ENCODE data around the gene CLSTN2. TPM values are rescaled to one million over a fixed set of nuclear protein-coding genes. Genes with fewer than 3 reads are reported as not detected.

Gene CLSTN2
- total RNA-seq, 1 donor: 7.3 TPM

- no peak for DNase-seq (ENCODE audit: low read depth)
- H3K4me3 ChIP-seq (ENCODE audit: low read depth, low read length): no peak overlapping the region
- TF ChIP-seq CTCF (IDR thresholded peaks at IDR 0.05; ENCODE audit: insufficient read depth, low read depth, low read length): no peak
These were observed 218.8 kb downstream of the CLSTN2 start for GRCh38 chr3:140153736-140154135.

GRCh38 chr3:140157161-140157560, 222.2 kb downstream of the CLSTN2 start:
- DNase-seq (ENCODE audit: low read depth): no peak
- no peak for TF ChIP-seq CTCF (IDR thresholded peaks at IDR 0.05; ENCODE audit: insufficient read depth, low read depth, low read length)
- no peak overlapping the region for H3K4me3 ChIP-seq (ENCODE audit: low read depth, low read length)

GRCh38 chr3:140159646-140160045, 224.7 kb downstream of the CLSTN2 start:
- H3K4me3 ChIP-seq (ENCODE audit: low read depth, low read length): no peak overlapping the region
- no peak for TF ChIP-seq CTCF (IDR thresholded peaks at IDR 0.05; ENCODE audit: insufficient read depth, low read depth, low read length)
- no peak for DNase-seq (ENCODE audit: low read depth)

- TF ChIP-seq CTCF (IDR thresholded peaks at IDR 0.05; ENCODE audit: insufficient read depth, low read depth, low read length): no peak
- DNase-seq (ENCODE audit: low read depth): no peak
- H3K4me3 ChIP-seq (ENCODE audit: low read depth, low read length): no peak overlapping the region
These were observed 225.6 kb downstream of the CLSTN2 start for GRCh38 chr3:140160553-140160952.

GRCh38 chr3:140162551-140162950, 227.6 kb downstream of the CLSTN2 start:
- TF ChIP-seq CTCF (IDR thresholded peaks at IDR 0.05; ENCODE audit: insufficient read depth, low read depth, low read length): no peak
- H3K4me3 ChIP-seq (ENCODE audit: low read depth, low read length): no peak overlapping the region
- no peak for DNase-seq (ENCODE audit: low read depth)

- no peak for DNase-seq (ENCODE audit: low read depth)
- no peak for TF ChIP-seq CTCF (IDR thresholded peaks at IDR 0.05; ENCODE audit: insufficient read depth, low read depth, low read length)
- no peak overlapping the region for H3K4me3 ChIP-seq (ENCODE audit: low read depth, low read length)
These were observed 228.3 kb downstream of the CLSTN2 start for GRCh38 chr3:140163159-140163763.

- no peak for DNase-seq (ENCODE audit: low read depth)
- no peak for TF ChIP-seq CTCF (IDR thresholded peaks at IDR 0.05; ENCODE audit: insufficient read depth, low read depth, low read length)
- H3K4me3 ChIP-seq (ENCODE audit: low read depth, low read length): no peak overlapping the region
These were observed 229.2 kb downstream of the CLSTN2 start for GRCh38 chr3:140164156-140164555.

Data from fibroblast of villous mesenchyme (primary cell).